SIG-M5 treated with dmso at 0.1 percent for 504 hours (cell line): ENCODE results near the gene METAP1.
"Not testable (repeated sequence)": the region's sequence is repeated elsewhere in the genome, so short reads cannot be mapped to it uniquely, and the experiment has no call there.

Source experiments
- DNase-seq: peaks from one replicate; lab custom pipeline; 2025; ENCODE audit not compliant: unreplicated experiment; lab: John Stamatoyannopoulos, UW

METAP1 gene

DNA sequence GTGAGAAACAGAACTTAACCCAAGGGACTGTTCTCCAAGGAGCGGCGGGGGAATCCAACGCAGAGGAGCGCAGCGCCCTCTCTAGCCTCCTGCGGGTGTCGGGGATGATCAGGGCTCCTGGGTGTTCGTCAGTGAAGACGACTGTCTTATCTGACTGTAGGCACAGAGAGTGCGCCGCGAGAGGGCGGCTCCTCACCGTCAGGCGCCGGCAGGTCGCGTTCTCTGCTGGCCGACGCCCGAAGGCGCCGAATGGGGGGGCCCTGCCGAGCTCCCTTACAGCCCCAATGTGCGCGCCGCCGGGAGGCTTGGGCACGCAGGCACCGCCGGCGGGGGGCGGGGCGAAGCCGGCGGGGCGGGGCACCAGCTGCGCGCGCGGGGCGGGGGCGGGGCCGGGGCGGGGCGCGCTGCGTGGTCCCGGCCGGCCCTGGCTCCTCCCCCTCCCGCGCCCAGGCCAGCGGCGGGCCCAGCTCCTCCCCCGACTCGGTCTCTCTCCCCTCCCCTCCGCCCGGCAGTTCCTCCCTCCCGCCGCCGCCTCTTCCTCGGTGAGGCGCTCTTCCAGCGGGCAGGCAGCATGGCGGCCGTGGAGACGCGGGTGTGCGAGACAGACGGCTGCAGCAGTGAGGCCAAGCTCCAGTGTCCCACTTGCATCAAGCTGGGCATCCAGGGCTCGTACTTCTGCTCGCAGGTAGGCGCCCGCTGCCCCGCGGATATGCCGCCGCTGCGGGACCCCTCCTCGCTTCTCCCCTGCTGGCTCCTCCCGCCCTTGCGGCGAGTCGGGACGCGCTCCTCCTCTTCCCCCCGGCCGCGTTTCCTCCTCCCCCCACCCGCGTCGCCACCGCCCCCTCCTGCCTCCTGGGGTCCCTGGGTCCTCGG lies at the start of gene METAP1:
METAP1 (plus strand) TSS at position 539 of the 873 bp plus-strand sequence; CDS start at position 572, 33 bp downstream.
- peak; percentile 94 for DNase-seq

DNA sequence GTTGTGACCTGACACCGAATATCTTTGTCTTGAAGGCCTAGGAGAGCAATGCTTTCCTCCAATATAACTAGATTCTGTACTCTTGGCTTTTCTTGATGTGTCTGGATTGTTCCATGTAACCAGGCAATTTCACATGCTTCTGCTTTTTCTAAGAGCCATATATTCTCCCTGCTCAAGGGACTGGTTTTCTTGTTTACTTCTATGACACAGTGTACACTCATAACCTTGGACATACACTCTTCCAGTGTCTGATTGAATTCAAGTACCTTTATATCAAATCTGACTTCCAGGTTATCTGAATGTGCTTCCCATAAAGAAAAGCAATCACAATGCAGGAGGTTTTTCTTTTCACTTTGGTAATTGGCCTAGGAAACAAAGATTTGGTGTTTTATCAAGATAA lies 49.2 kb upstream of the METAP1 start:
- no peak for DNase-seq

DNA sequence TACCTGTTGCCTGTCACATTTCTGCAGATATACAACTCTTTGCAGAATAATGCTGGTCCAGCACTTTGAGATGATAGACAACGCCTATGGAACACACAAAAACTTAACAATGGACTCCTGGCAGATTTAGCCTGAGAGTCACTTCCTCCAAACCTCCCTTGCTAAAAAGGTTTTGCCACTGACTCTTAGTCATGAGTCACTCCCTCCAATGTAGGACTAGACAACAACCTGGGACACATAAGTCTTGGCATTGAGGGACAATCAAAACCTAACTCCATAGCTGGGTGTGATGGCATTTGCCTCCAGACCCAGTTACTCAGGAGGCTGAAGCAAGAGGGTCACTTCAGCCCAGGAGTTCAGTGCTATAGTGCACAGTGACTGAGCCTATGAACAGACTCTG lies 44.6 kb upstream of the METAP1 start:
- DNase-seq, result no peak

DNA sequence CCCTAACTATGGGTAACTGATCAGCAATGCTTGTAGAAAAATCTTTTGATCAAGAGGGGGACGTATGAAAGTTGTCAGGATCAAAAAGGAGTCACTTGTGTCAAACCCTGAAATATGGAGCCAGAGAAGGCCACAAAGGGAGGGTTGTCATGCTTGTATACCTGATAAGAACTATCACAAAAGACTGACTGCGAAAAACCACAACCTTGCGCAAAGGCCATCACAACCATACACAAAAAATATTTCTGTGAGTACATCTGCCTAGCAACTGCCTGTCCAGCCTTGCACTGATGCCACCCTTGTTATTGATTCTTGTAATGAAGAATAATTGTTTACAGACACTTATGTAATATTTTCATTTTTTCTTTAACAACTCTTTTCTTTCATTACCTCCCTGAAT lies 43.8 kb upstream of the METAP1 start:
- DNase-seq, result no peak

DNA sequence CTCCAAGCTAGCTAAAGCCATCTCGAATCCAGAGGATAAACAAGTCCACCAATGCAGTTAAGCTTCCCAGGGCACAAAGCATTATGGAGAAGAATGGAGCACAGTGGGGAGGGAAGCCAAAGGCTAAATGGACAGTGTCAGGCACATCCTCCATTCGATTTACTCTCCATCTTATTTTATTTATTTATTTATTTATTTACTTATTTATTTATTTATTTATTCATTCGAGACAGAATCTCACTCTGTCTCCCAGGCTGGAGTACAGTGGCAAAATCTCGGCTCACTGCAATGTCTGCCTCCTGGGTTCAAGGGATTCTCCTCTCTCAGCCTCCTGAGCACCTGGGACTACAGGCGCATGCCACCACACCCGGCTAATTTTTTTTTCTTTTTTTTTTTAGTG lies 40.3 kb upstream of the METAP1 start:
- no peak for DNase-seq

DNA sequence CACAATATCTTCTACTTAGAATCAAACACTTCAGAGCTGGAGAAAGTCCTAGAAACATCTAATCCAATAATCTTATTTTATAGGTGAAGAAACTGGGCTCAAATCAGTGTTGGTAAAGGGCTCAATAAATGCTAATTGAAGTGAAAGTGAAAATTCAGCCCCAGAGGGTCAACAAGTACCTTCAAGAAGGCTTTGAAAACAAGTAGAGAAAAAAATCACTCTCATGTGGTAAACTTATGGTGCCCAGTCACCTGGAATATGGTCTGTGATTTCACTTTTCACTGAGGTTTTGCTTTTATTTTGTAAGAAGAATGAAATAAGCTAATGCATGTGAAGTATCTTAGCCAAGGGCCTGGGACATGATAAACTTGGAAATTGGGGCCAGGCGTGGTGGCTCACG lies 37.5 kb upstream of the METAP1 start:
- no peak for DNase-seq

DNA sequence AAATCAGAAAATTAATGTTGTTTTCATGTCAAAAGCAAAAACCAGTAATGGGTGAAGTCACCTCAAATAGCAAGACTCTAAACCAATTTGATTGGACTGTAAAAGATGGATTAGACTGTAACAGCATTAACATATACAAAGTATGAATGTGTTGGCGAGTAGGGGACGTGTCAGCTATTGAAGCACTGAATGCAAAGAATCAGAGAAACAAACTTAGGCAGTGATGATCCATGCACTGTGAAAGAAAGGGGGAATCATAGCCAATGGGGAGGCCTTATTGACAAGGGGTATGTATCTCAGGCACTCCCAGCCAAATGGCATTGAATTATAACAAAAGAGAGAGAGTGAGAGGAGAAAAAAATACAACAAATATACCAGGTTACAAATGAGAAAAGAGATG lies 36.1 kb upstream of the METAP1 start:
- DNase-seq, result no peak

DNA sequence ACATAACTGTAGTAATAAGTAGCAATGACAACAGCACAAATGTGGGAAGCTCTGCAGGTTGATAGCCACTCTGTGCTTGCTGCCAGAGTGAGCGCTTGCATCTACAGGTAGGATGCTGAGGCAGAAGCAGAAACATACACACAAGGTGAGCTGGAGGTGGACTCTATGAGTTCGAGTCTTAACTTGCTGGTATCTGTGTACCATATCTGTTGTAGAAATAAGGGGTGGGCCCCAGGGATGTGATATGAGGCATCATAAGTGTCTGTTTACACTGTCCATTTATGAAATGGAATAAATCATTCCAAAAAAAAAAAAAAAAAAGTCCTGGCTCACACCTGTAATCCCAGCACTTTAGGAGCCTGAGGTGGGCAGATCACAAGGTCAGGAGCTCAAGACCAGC lies 33.8 kb upstream of the METAP1 start:
- DNase-seq, result no peak

DNA sequence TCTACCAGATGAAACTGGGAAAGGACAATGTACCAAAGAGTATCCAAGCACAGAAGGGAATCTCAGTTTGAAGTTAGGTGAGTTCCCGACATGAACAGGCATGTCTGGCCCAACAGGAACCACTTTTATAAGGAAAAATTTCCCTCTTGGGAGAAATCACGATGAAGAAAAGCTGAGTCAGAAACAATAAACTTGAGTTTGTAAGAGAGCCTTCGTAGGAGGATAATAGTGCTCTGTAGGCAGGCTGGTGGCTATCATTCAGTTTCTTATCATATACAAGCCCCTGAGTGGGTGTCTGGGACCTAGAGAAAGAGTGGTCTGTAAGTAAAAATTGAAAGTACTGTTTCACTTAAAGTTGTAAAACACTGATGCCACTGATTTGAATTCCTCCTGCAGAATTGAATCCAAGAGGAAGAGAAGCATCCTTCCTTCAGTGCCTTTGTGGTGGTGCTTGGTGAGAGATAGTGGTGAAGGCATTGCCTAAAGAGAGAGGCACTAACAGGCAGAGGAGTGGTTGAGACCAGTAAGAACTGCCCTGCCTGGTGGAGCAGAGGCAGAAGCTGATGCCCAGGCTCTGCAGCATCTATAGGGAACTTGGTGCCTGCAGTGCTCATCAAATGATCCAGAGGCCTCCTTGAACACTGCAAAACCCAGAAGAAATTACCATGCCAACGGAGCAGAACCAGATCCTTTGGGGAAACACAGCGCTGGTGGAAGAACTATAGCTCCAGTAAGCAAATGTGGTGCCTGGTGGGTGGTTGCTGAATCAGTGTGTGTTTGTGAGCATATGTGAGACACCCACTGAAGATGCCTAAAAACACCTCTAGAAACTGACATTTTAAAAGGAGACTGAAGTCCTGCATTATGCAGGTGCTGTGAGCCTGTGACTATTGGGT lies 31.7 kb upstream of the METAP1 start:
- no peak for DNase-seq

DNA sequence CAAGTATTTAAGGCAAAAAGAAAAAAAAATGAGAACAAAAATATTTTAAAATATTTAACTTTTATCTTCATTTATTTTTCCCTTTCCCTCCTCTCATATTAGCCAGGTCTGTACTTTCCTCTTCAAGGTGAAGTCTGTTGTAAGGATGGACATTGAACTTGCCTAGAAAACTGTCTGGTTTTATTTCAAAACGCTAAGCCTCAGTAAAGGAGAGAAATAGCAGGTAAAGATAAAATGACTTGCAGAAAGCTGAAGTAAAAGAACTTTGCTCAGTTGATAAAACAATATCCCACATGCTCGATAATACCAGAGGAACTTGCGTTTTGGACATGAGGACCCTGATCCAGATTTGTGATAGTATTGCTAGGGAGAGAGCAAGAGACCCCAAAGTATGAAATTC lies 28.6 kb upstream of the METAP1 start:
- no peak for DNase-seq

DNA sequence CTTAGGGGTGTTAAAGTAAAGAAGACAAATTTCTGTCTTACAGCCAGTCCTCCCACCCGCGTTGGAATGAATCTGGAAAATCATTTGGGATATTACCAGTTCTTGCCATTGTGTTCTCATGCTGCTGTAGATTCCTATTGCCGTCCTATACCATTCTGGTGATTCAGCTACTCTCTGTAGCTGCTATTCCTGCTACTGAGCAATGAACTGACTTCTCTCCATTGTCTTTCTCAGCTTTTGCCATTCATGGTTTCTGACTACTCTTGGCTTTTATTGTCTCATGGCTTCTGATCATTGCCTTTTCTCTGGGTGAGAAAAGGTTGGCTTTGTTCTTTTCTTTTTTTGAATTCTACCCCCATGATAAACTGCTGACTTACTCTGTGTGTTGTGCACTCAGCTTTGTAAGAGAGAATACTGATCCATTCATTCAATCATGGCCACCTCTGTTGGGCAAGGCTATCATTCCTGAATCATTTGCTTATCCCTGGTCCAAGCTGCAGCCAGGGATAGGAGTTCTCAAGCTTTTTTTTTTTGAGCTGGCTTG lies 27.7 kb upstream of the METAP1 start:
- no peak for DNase-seq

DNA sequence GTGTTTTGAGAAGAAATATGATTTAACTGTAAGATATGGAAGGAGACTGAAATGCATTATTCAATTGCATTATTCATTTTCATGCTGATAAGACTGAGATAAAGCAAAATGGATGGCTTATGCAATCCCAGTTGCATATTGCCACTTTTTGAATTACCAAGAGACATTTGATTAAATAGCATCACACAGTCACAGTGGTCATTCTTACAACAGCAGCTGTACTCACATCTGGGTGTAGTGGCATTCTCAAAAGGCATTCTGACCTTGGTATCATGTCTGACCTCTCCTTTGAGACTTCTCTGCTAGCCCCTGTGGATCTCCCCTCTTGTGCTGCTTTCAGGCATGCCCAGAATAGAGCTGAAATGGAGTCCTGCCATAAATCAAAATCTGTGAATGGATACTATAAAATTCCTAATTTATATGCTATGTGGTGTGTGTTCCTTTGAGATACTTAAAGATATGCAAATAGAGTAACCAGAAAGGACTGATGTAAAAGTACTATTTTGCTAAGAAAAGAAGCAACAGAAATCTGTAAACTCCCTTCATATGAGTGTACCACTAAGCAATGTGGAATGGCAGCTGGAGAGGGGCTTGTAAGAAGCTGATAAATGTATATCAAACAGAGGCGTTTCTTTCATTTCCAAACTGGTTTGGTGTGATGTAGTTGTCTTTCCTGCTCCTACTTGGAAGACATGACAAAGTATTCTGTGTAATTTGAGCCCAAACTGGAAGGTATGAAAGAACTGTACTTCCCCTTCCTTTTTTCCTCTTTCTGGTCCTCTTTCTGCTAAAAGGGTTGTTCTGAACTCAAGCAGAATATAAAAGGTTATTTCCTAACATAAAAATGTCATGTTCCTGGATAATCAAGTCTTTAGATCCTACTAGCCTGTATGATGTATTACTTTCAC lies 25.4 kb upstream of the METAP1 start:
- peak; percentile 22 for DNase-seq

DNA sequence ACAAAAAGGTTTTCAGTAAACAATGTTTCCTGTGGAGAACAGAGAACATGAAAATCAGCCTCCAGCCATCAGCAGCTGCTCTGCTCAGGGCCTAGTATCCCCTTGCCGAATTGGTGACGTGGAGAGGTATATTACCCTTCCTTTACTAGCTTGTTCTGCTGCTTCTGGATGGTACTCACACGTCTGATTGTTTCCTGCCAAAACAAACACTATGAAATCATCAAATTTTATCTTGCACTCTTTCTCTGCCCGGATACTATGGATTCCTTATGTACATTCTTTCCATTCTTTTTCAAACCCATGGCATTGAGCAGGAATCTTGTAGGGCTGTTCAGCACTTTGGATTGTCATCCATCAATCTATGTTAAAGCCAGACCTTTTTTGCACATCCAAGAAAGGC lies 18.8 kb upstream of the METAP1 start:
- no peak for DNase-seq

DNA sequence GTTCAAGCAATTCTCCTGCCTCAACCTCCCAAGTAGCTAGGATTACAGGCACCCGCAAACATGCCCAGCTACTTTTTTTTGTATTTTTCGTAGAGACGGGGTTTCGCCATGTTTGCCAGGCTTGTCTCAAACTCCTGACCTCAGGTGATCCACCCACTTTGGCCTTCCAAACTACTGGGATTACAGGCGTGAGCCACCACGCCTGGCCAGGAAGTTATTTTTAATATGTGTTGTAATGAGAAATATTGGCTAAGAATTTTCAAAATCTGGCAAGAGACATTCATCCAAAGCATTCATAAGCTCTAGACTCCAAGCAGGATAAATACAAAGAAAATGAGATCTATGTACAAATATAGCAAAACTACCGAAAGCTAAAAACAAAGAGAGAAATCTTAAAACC lies 18.0 kb upstream of the METAP1 start:
- no peak for DNase-seq

DNA sequence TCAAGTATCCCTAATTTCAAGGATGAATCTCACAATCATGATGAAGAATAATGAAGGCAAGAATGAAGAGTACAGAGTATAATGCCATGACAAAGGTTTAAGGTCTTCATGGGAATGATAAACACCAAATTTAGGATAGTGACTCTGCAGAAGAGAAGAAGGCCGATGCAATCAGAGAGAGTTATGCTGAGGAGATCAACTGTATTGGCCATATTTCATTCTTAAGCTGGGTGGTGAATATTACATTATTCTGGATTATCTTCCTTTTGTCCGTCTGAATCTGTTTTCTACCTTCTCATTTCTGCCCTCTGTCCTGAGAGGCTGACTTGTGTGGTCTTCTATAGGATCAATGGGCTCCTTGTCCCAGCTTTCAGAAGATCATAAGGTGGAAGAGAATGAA lies 7.8 kb upstream of the METAP1 start:
- DNase-seq, result no peak

DNA sequence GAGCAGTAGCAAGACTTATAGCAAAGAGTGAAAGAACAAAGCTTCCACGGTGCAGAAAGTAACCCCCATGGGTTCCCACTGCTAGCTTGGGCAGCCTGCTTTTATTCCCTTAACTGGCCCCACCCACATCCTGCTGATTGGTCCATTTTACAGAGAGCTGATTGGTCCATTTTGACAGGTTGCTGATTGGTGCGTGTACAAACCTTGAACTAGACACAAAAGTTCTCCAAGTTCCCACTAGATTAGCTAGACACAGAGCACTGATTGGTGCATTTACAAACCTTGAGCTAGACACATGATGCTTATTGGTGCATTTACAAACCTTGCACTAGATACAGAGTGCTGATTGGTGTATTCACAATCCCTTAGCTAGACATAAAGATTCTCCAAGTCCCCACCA lies 2.7 kb upstream of the METAP1 start:
- DNase-seq, result not testable (repeated sequence)

DNA sequence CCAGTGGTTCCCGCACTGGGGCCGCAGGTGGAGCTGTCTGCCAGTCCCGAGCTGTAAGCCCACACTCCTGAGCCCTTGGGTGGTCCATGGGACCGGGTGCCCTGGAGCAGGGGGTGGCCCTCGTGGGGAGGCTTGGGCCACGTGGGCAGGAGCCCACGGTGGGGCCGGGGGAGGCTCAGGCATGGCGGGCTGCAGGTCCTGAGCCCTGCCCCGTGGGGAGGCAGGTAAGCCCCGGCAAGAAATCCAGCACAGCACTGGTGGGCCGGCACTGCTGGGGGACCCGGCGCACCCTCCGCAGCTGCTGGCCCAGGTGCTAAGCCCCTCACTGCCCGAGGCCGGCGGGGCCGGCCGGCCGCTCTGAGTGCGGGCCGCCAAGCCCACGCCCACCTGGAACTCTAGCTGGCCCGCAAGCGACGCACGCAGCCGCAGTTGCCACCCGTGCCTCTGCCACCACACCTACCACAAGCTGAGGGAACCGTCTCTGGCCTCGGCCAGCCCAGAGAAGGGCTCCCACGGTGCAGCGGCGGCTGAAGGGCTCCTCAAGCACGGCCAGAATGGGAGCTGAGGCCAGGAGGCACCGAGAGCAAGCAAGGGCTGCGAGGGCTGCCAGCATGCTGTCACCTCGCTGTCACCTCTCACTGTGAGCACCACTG lies 2.0 kb upstream of the METAP1 start:
- no peak for DNase-seq

DNA sequence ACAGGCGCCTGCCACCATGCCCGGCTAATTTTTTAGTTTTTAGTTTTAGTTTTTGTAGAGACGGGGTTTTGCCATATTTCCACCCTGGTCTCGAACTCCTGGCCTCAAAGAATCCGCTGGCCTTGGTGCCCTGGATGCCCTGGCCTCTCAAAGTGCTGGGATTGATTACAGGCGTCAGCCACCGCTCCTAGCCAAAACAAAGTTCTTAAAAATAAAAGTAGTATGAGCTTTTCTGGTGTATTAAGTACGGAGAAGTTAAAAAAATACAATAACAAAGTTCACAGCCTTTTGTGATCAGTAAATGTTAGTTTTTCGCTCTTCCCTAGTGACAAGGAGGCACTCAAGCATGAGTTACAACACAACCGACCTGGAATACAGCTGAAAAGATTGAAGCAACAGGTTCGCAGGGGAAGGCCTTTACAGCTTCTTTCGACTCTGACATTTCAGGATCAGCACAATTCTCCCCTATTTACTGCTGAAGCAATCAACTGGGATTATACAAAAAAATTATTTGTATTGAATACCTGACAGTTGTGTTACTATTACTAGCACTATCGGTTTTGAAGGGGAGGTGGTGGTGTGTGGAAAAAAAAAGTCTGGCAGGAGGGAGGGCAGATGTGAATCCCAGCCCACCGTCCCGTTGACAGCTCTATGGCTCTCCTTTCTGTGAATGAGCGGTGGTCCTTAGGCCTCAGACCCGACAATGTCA lies 893 bp upstream of the METAP1 start:
- peak; percentile 51 for DNase-seq

DNA sequence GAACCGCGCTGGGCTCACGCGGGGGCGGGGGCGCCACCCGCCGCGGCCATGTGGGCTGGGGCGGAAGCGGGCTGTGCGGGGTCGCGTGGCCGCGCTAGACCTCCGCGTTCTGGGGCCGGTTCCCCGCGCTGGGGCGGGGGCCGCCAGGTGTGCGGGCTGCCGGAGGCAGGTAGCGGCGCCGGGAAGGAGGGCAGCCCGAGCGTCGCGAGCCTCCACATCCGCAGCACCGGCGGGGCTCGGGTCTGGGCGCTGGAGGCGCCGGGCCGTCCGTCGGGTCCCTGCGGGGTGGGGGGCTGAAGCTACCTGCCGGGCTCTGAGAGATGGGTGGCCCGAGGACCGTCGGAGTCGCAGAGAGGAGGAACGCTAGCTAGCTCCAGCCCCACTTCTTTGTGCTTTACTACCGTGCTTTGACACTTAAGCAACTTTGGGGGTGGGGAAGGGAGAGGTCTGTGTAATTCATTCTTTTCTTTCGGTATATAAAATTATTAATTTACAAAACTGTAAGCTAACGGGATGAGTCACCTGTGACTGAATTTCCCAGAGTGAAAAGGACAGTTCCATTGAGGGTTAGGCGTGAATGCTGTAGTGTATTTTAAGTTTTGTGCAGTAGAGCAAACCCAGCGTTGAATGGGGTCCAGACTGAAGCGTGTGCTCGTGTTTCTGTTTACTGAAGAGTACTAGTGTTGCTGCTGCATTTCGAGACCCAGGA lies 689 bp downstream of the METAP1 start:
- DNase-seq, result peak; percentile 43
